Stimulated activated CD4-positive, alpha-beta T cell treated with anti-CD3 and anti-CD28 coated beads, Interleukin-15, amount 100 ng/mL, for 48 hours (primary cell): ENCODE measurements around the gene KLRC2.
"Not testable (repeated sequence)": the region's sequence is repeated elsewhere in the genome, so short reads cannot be mapped to it uniquely, and the experiment has no call there.

Source experiments
- DNase-seq, 2 donors: peaks; one replicate each; pipeline ENCODE4 v3.0.0-alpha.2; 2020; ENCODE audit warnings: low read depth in 2 of 2

The KLRC2 gene

GRCh38 chr12:10435816-10436215, at the start of gene KLRC2:
KLRC2 (minus strand) TSS chr12:10436010; CDS start chr12:10435986, 24 bp downstream.
- not testable (repeated sequence) for DNase-seq

GRCh38 chr12:10481901-10482300, 46.1 kb upstream of the KLRC2 start:
- DNase-seq, result not testable (repeated sequence)

DNA sequence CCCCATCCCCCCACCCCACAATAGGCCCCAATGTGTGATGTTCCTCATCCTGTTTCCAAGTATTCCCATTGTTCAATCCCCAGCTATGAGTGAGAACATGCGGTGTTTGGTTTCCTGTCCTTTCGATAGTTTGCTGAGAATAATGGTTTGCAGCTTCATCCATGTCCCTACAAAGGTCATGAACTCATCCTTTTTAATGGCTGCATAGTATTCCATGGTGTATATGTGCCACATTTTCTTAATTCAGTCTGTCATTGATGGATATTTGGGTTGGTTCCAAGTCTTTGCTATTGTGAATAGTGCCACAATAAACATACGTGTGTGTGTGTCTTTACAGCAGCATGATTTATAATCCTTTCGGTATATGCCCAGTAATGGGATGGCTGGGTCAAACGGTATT, 37.0 kb upstream of the KLRC2 start:
- DNase-seq, result not testable (repeated sequence)

GRCh38 chr12:10469701-10470100, 33.9 kb upstream of the KLRC2 start:
- DNase-seq, result no peak

DNA sequence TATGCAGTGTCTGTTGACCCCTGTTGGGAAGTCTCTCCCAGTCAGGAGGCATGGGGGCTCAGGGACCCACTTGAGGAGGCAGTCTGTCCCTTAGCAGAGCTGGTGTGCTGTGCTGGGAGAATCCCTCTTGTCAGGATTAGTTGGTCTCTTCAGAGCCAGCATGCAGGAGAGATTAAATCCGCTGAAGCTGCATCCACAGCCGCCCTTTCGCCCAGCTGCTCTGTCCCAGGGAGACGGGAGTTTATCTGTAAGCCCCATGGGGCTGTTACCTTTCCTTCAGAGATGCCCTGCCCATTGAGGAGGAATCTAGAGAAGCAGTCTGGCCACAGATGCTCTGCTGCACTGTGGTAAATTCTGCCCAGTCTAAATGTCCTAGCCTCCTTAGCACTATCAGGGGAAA, 30.5 kb upstream of the KLRC2 start:
- no peak for DNase-seq

- no peak for DNase-seq
Observed at GRCh38 chr12:10457760-10458159, 21.9 kb upstream of the KLRC2 start.

DNA sequence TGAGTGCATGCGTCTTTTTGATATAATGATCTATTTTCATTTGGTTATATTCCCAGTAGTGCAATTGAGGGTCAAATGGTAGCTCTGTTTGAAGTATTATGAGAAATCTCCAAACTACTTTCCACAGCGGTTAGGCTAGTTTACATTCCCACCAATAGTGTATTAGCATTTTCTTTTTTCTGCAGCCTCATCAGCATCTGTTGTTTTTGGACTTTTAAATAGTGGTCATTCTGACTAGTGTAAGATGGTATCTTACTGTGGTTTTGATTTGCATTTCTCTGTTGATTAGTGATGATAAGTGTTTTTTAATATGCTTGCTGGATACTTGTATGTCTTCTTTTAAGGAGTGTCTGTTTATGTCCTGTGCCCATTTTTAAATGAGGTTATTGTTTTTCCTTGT, 21.0 kb upstream of the KLRC2 start:
- DNase-seq, result no peak

- DNase-seq, result no peak
Observed at GRCh38 chr12:10455766-10456165, 20.0 kb upstream of the KLRC2 start.

DNA sequence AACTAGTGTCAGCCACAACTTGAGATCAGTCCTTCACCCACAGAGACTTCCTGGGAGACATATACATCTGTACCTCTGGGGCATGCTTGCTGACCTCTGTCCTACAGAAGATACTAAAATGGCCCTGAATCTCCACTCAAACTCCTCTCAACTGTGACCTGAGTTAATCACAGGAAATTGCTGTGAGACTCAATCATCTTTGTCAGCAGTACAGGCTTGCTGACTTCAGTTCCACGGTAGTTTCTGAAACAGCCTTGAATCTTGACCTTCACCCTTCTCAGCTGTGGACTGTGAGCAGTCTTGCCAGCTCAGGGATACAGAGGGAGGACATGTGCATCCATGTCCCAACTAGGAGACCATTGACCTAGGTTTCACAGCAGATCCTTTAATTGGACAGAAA, 18.7 kb upstream of the KLRC2 start:
- no peak for DNase-seq

GRCh38 chr12:10453156-10453555, 17.3 kb upstream of the KLRC2 start, which contains the start of gene KLRC1:
KLRC1 (minus strand) TSS chr12:10453377; CDS start chr12:10451156, 2,221 bp downstream.
- no peak for DNase-seq

DNA sequence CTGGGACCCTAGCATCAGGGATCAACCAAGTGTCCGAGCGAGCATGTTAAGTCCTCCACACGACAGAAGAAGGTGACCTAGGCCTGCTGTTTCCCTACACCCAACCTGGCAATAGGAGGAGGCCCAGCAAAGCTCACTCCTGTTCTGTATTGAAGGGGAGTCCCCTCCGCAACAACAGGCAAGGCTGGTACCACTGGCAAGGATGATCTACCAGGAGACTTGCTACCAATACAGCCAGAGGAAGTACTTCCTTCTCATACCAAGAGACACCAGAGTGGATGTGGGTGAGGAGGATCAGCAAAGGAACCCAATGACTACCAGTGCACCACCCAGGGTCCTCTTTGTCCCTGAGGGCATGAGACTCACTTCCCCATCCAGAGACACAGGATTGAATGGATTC, 12.4 kb upstream of the KLRC2 start:
- no peak for DNase-seq

GRCh38 chr12:10446052-10446451, 10.2 kb upstream of the KLRC2 start:
- DNase-seq, result not testable (repeated sequence)

- DNase-seq, result not testable (repeated sequence)
Observed at GRCh38 chr12:10441144-10441543, 5.3 kb upstream of the KLRC2 start.

- not testable (repeated sequence) for DNase-seq
Observed at GRCh38 chr12:10439608-10440274, 3.9 kb upstream of the KLRC2 start.

- not testable (repeated sequence) for DNase-seq
Observed at GRCh38 chr12:10437601-10438000, 1.8 kb upstream of the KLRC2 start.

GRCh38 chr12:10430623-10431022, 5.2 kb downstream of the KLRC2 start:
- DNase-seq, result not testable (repeated sequence)

GRCh38 chr12:10425938-10426337, 9.9 kb downstream of the KLRC2 start:
- DNase-seq, result not testable (repeated sequence)

DNA sequence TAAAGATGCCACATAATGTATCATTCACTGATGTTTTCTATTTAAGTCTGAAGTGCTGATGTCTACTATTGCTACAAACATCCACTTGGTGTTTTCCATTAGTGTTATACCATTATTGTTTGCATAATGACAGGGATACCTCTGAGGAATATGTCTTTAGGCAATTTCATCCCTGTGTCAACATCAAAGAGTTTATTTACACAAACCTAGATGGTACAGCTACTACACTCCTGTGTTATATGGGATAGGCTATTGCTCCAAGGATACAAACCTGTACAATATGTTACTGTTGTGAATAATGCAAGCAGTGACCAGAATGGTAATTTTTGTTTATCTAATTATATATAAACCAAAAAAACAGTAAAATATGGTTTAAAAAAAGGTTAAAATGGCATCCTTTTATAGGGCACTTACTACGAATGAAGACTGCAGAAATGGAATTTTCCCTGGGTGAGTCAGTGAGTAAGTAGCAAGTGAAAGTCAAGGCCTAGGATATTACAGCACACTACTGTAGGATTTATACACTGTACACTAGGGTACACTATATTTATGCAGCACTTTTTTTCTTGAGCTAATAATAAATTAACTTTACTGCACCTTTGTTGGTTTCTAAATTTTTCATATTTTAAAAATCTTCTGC, 11.4 kb downstream of the KLRC2 start:
- DNase-seq, result not testable (repeated sequence)

DNA sequence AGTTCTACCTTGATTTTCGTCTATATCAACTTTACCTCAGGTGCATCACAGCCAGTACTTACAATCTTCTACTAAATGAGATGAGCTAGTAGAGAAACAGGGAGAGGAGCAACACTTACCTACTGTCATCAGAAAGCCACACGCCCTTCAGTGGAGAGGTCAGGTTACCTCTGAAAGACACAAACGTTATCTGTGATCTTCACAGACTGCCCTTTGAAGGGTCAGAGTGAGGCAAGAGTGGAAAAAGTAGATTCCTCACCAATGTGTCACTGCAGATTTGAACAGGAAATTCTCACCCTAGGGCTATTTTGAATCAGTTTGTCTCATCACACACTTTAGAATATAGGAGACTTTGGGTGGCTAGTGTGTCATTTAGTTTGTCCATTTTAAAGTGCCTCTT, 13.7 kb downstream of the KLRC2 start:
- not testable (repeated sequence) for DNase-seq

DNA sequence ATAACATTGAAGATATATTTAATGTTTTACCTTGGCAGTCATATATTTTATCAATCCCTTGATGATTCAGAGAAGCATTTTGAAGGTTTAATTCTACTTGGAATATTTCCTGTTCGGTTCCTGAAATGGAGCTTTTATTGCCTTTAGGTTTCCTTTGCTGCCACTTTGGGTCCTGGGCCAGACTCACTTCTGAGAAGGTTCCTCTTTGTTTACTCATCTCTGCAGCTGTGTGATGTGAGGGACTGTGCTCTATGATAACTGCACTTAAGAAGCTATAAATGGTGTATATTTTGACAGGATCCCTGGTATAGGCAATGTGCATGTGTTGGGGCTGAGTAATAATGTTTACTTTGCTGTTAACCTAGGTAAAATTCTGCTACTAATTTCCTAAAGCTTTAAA, 15.5 kb downstream of the KLRC2 start, which contains the start of gene KLRC3:
TSS of gene KLRC3 (minus strand) at position 262 of the 400 bp plus-strand sequence. CDS start at position 217, 45 bp downstream.
- not testable (repeated sequence) for DNase-seq

- DNase-seq, result no peak
Observed at GRCh38 chr12:10409392-10409791, 26.4 kb downstream of the KLRC2 start, which contains the start of gene KLRC4. KLRC4 (minus strand) TSS chr12:10409757; CDS start chr12:10409575, 182 bp downstream.

GRCh38 chr12:10408842-10409241, 27.0 kb downstream of the KLRC2 start:
- DNase-seq, result no peak

DNA sequence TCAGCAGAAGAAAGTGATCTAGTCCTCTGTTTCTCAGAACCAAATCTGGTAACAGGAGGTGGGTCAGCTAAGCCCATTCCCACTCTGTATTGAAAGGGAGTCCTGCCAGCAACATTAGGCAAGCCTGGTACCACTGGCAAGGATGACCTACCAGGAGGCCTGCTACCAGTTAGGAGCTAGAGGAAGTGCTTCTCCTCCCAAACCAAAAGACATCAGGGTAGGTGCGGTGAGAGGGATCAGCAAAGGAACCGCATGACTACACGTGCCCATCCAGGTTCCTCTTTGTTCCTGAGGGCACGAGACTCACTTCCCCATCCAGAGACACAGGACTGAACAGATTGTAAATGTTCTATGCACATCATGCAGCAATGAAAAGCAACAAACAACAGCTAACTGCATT, 29.1 kb downstream of the KLRC2 start:
- DNase-seq, result no peak
